ENCODE results near the gene SLC6A12. TPM values are rescaled to one million over a fixed set of nuclear protein-coding genes. Genes with fewer than 3 reads are reported as not detected.
A peak's percentile ranks its signal among the peaks of the same experiment; 100 is the strongest.
"Not testable (repeated sequence)": the region's sequence is repeated elsewhere in the genome, so short reads cannot be mapped to it uniquely, and the experiment has no call there.

Gene SLC6A12
- total RNA-seq, 1 donor from 2014 or later: not detected

GRCh38 chr12:219891-220352 is 6.0 kb upstream of the SLC6A12 start:
- Mint-ChIP-seq H3K9me3 (no peaks in the 10 kb centered on the region), H3K4me3 (no peak overlapping the region), H3K27me3 (ENCODE audit: insufficient read depth) (peaks cover 1% of the 10 kb centered on the region), H3K36me3 (ENCODE audit: low read depth) (no peaks in the 10 kb centered on the region), H3K4me1 (ENCODE audit: low read depth) (no peaks in the 10 kb centered on the region), H3K27ac (no peak overlapping the region)
- intact Hi-C loops (cut with micrococcal nuclease): no loop called here
- peak; percentile 26 for DNase-seq (ENCODE audit: low spot score)

- H3K36me3 Mint-ChIP-seq (ENCODE audit: low read depth): no peaks in the 10 kb centered on the region
- no peaks in the 10 kb centered on the region for H3K4me1 Mint-ChIP-seq (ENCODE audit: low read depth)
- peaks cover 1% of the 10 kb centered on the region for H3K27me3 Mint-ChIP-seq (ENCODE audit: insufficient read depth)
- no peak for DNase-seq (ENCODE audit: low spot score)
- H3K4me3 Mint-ChIP-seq: no peak overlapping the region
- intact Hi-C loops (cut with micrococcal nuclease): no loop called here
- H3K27ac Mint-ChIP-seq: no peak overlapping the region
- no peaks in the 10 kb centered on the region for H3K9me3 Mint-ChIP-seq
Measured at GRCh38 chr12:218728-219590, 5.0 kb upstream of the SLC6A12 start.

- no peaks in the 10 kb centered on the region for H3K4me1 Mint-ChIP-seq (ENCODE audit: low read depth)
- H3K27ac Mint-ChIP-seq: no peak overlapping the region
- no peak for DNase-seq (ENCODE audit: low spot score)
- peaks cover 1% of the 10 kb centered on the region for H3K27me3 Mint-ChIP-seq (ENCODE audit: insufficient read depth)
- H3K9me3 Mint-ChIP-seq: no peaks in the 10 kb centered on the region
- no peaks in the 10 kb centered on the region for H3K36me3 Mint-ChIP-seq (ENCODE audit: low read depth)
- no peak overlapping the region for H3K4me3 Mint-ChIP-seq
- intact Hi-C loops (cut with micrococcal nuclease): no loop called here
Measured at GRCh38 chr12:218221-218620, 4.3 kb upstream of the SLC6A12 start.

GRCh38 chr12:217029-217428 is 3.1 kb upstream of the SLC6A12 start:
- H3K27me3 Mint-ChIP-seq (ENCODE audit: insufficient read depth); H3K4me1 Mint-ChIP-seq (ENCODE audit: low read depth); H3K4me3 Mint-ChIP-seq; H3K36me3 Mint-ChIP-seq (ENCODE audit: low read depth); DNase-seq (ENCODE audit: low spot score); H3K27ac Mint-ChIP-seq; intact Hi-C loops (cut with micrococcal nuclease); H3K9me3 Mint-ChIP-seq: not testable (repeated sequence)

GRCh38 chr12:215116-215515 is 1.2 kb upstream of the SLC6A12 start:
- no peak overlapping the region for H3K4me3 Mint-ChIP-seq
- no peaks in the 10 kb centered on the region for H3K9me3 Mint-ChIP-seq
- intact Hi-C loops (cut with micrococcal nuclease): no loop called here
- H3K36me3 Mint-ChIP-seq (ENCODE audit: low read depth): no peaks in the 10 kb centered on the region
- DNase-seq (ENCODE audit: low spot score): no peak
- H3K27me3 Mint-ChIP-seq (ENCODE audit: insufficient read depth): peaks cover 1% of the 10 kb centered on the region
- no peak overlapping the region for H3K27ac Mint-ChIP-seq
- no peaks in the 10 kb centered on the region for H3K4me1 Mint-ChIP-seq (ENCODE audit: low read depth)

GRCh38 chr12:213527-213932 is 427 bp downstream of the SLC6A12 start:
- intact Hi-C loops (cut with micrococcal nuclease): no loop called here
- Mint-ChIP-seq H3K4me3 (no peak overlapping the region), H3K9me3 (no peaks in the 10 kb centered on the region), H3K36me3 (ENCODE audit: low read depth) (no peaks in the 10 kb centered on the region), H3K27me3 (ENCODE audit: insufficient read depth) (peaks cover 4% of the 10 kb centered on the region), H3K27ac (no peak overlapping the region), H3K4me1 (ENCODE audit: low read depth) (no peaks in the 10 kb centered on the region)
- DNase-seq (ENCODE audit: low spot score): no peak

- intact Hi-C loops (cut with micrococcal nuclease): no loop called here
- no peak overlapping the region for H3K4me3 Mint-ChIP-seq
- H3K9me3 Mint-ChIP-seq: no peaks in the 10 kb centered on the region
- H3K27me3 Mint-ChIP-seq (ENCODE audit: insufficient read depth): peaks cover 4% of the 10 kb centered on the region
- no peak for DNase-seq (ENCODE audit: low spot score)
- H3K27ac Mint-ChIP-seq: no peak overlapping the region
- H3K4me1 Mint-ChIP-seq (ENCODE audit: low read depth): no peaks in the 10 kb centered on the region
- no peaks in the 10 kb centered on the region for H3K36me3 Mint-ChIP-seq (ENCODE audit: low read depth)
Measured at GRCh38 chr12:212715-213526, 1.0 kb downstream of the SLC6A12 start.

- Mint-ChIP-seq H3K4me1 (ENCODE audit: low read depth) (no peaks in the 10 kb centered on the region), H3K27me3 (ENCODE audit: insufficient read depth) (peaks cover 4% of the 10 kb centered on the region), H3K36me3 (ENCODE audit: low read depth) (no peaks in the 10 kb centered on the region), H3K4me3 (no peak overlapping the region), H3K9me3 (no peaks in the 10 kb centered on the region), H3K27ac (no peak overlapping the region)
- DNase-seq (ENCODE audit: low spot score): no peak
- intact Hi-C loops (cut with micrococcal nuclease): no loop called here
Measured at GRCh38 chr12:212415-212714, 1.6 kb downstream of the SLC6A12 start.

GRCh38 chr12:211639-212414 is 2.1 kb downstream of the SLC6A12 start:
- Mint-ChIP-seq H3K4me3 (no peak overlapping the region), H3K27me3 (ENCODE audit: insufficient read depth) (peaks cover 2% of the 10 kb centered on the region), H3K36me3 (ENCODE audit: low read depth) (no peaks in the 10 kb centered on the region), H3K9me3 (no peaks in the 10 kb centered on the region), H3K27ac (no peak overlapping the region), H3K4me1 (ENCODE audit: low read depth) (no peaks in the 10 kb centered on the region)
- no peak for DNase-seq (ENCODE audit: low spot score)
- intact Hi-C loops (cut with micrococcal nuclease): no loop called here

- no peaks in the 10 kb centered on the region for H3K36me3 Mint-ChIP-seq (ENCODE audit: low read depth)
- H3K27me3 Mint-ChIP-seq (ENCODE audit: insufficient read depth): peaks cover 2% of the 10 kb centered on the region
- H3K27ac Mint-ChIP-seq: no peak overlapping the region
- no peaks in the 10 kb centered on the region for H3K4me1 Mint-ChIP-seq (ENCODE audit: low read depth)
- no peak for DNase-seq (ENCODE audit: low spot score)
- no peaks in the 10 kb centered on the region for H3K9me3 Mint-ChIP-seq
- intact Hi-C loops (cut with micrococcal nuclease): no loop called here
- H3K4me3 Mint-ChIP-seq: no peak overlapping the region
Measured at GRCh38 chr12:211142-211465, 2.9 kb downstream of the SLC6A12 start.

GRCh38 chr12:210277-211141 is 3.4 kb downstream of the SLC6A12 start:
- Mint-ChIP-seq H3K4me1 (ENCODE audit: low read depth) (no peaks in the 10 kb centered on the region), H3K27me3 (ENCODE audit: insufficient read depth) (peaks cover 2% of the 10 kb centered on the region), H3K27ac (no peak overlapping the region), H3K9me3 (no peaks in the 10 kb centered on the region), H3K36me3 (ENCODE audit: low read depth) (no peaks in the 10 kb centered on the region), H3K4me3 (no peak overlapping the region)
- no peak for DNase-seq (ENCODE audit: low spot score)
- intact Hi-C loops (cut with micrococcal nuclease): no loop called here

GRCh38 chr12:209851-210250 is 4.1 kb downstream of the SLC6A12 start:
- H3K36me3 Mint-ChIP-seq (ENCODE audit: low read depth): no peaks in the 10 kb centered on the region
- no peak overlapping the region for H3K4me3 Mint-ChIP-seq
- H3K4me1 Mint-ChIP-seq (ENCODE audit: low read depth): no peaks in the 10 kb centered on the region
- DNase-seq (ENCODE audit: low spot score): no peak
- intact Hi-C loops (cut with micrococcal nuclease): no loop called here
- peaks cover 7% of the 10 kb centered on the region for H3K27me3 Mint-ChIP-seq (ENCODE audit: insufficient read depth)
- no peaks in the 10 kb centered on the region for H3K9me3 Mint-ChIP-seq
- H3K27ac Mint-ChIP-seq: no peak overlapping the region
